ENCODE data around the gene KANSL2. TPM values are rescaled to one million over a fixed set of nuclear protein-coding genes. Genes with fewer than 3 reads are reported as not detected.

The KANSL2 gene
- total RNA-seq, 1 experiment from 2014 or later, result 48.1 TPM

DNA sequence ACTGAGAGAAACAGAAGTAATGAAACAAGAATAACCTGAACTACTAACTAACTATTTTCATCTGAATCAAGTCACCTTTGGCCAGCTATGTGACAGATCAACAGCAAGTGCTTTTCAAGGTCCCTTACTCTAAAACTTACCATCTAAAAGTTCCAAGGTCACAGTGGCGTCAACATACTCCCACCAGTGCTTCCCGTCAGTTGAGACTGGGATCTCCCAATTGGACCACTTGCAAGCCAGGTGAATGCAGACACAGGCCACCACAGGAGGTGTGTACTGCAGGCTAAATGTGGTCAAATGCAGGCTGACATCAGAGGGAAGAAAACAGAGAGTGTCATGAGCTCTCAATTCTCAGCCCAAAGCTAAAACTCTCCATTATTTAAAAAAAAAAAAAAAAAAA lies 13.8 kb upstream of the KANSL2 start (continued):
- TF ChIP-seq, protein P1, sequence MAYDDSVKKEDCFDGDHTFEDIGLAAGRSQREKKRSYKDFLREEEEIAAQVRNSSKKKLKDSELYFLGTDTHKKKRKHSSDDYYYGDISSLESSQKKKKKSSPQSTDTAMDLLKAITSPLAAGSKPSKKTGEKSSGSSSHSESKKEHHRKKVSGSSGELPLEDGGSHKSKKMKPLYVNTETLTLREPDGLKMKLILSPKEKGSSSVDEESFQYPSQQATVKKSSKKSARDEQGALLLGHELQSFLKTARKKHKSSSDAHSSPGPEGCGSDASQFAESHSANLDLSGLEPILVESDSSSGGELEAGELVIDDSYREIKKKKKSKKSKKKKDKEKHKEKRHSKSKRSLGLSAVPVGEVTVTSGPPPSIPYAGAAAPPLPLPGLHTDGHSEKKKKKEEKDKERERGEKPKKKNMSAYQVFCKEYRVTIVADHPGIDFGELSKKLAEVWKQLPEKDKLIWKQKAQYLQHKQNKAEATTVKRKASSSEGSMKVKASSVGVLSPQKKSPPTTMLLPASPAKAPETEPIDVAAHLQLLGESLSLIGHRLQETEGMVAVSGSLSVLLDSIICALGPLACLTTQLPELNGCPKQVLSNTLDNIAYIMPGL (CRISPR knock-in tag; IDR thresholded peaks at IDR 0.05), result no peak
- TF ChIP-seq PREB (CRISPR knock-in tag; IDR thresholded peaks at IDR 0.05; ENCODE audit: borderline replicate concordance) (no peak), ETV6 (CRISPR knock-in tag; IDR thresholded peaks at IDR 0.05) (no peak), RORB (CRISPR knock-in tag; IDR thresholded peaks at IDR 0.05) (no peak)

DNA sequence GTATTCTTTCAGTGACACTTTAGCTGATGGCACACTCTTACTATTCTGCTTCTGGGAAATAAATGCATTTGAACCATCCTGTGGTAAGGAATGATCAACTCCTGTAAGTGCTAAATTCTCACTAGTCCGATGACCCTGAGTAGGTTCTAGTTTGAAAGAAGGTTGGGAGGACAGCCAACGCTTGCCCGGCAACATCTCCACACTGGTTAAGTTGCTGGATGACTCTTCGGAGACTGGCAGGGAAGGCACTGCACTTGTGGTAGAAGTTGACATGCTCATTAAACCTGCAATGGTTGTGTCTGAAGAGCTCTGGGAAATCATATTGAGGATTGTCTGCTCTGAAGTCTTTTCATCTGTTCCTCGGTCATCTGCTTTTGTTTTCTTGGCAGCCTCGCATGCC lies 12.0 kb upstream of the KANSL2 start:
- TF ChIP-seq ATF1 (CRISPR knock-in tag; IDR thresholded peaks at IDR 0.05), result no peak
- TF ChIP-seq USF1 (CRISPR knock-in tag; IDR thresholded peaks at IDR 0.05), result no peak
- TF ChIP-seq, protein P2, sequence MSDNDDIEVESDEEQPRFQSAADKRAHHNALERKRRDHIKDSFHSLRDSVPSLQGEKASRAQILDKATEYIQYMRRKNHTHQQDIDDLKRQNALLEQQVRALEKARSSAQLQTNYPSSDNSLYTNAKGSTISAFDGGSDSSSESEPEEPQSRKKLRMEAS (CRISPR knock-in tag; IDR thresholded peaks at IDR 0.05), result no peak
- TF ChIP-seq, protein P3, sequence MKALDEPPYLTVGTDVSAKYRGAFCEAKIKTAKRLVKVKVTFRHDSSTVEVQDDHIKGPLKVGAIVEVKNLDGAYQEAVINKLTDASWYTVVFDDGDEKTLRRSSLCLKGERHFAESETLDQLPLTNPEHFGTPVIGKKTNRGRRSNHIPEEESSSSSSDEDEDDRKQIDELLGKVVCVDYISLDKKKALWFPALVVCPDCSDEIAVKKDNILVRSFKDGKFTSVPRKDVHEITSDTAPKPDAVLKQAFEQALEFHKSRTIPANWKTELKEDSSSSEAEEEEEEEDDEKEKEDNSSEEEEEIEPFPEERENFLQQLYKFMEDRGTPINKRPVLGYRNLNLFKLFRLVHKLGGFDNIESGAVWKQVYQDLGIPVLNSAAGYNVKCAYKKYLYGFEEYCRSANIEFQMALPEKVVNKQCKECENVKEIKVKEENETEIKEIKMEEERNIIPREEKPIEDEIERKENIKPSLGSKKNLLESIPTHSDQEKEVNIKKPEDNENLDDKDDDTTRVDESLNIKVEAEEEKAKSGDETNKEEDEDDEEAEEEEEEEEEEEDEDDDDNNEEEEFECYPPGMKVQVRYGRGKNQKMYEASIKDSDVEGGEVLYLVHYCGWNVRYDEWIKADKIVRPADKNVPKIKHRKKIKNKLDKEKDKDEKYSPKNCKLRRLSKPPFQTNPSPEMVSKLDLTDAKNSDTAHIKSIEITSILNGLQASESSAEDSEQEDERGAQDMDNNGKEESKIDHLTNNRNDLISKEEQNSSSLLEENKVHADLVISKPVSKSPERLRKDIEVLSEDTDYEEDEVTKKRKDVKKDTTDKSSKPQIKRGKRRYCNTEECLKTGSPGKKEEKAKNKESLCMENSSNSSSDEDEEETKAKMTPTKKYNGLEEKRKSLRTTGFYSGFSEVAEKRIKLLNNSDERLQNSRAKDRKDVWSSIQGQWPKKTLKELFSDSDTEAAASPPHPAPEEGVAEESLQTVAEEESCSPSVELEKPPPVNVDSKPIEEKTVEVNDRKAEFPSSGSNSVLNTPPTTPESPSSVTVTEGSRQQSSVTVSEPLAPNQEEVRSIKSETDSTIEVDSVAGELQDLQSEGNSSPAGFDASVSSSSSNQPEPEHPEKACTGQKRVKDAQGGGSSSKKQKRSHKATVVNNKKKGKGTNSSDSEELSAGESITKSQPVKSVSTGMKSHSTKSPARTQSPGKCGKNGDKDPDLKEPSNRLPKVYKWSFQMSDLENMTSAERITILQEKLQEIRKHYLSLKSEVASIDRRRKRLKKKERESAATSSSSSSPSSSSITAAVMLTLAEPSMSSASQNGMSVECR (CRISPR knock-in tag; IDR thresholded peaks at IDR 0.05; ENCODE audit: borderline replicate concordance), result no peak
- no peak for TF ChIP-seq ETV6 (CRISPR knock-in tag; IDR thresholded peaks at IDR 0.05)
- no peak for TF ChIP-seq MLX (CRISPR knock-in tag; IDR thresholded peaks at IDR 0.05)
- TF ChIP-seq, protein P4, sequence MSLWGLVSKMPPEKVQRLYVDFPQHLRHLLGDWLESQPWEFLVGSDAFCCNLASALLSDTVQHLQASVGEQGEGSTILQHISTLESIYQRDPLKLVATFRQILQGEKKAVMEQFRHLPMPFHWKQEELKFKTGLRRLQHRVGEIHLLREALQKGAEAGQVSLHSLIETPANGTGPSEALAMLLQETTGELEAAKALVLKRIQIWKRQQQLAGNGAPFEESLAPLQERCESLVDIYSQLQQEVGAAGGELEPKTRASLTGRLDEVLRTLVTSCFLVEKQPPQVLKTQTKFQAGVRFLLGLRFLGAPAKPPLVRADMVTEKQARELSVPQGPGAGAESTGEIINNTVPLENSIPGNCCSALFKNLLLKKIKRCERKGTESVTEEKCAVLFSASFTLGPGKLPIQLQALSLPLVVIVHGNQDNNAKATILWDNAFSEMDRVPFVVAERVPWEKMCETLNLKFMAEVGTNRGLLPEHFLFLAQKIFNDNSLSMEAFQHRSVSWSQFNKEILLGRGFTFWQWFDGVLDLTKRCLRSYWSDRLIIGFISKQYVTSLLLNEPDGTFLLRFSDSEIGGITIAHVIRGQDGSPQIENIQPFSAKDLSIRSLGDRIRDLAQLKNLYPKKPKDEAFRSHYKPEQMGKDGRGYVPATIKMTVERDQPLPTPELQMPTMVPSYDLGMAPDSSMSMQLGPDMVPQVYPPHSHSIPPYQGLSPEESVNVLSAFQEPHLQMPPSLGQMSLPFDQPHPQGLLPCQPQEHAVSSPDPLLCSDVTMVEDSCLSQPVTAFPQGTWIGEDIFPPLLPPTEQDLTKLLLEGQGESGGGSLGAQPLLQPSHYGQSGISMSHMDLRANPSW (CRISPR knock-in tag; conservative IDR thresholded peaks at IDR 0.05; ENCODE audit: low read depth), result no peak
- TF ChIP-seq, protein P5, sequence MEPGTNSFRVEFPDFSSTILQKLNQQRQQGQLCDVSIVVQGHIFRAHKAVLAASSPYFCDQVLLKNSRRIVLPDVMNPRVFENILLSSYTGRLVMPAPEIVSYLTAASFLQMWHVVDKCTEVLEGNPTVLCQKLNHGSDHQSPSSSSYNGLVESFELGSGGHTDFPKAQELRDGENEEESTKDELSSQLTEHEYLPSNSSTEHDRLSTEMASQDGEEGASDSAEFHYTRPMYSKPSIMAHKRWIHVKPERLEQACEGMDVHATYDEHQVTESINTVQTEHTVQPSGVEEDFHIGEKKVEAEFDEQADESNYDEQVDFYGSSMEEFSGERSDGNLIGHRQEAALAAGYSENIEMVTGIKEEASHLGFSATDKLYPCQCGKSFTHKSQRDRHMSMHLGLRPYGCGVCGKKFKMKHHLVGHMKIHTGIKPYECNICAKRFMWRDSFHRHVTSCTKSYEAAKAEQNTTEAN (CRISPR knock-in tag; IDR thresholded peaks at IDR 0.05), result no peak
- TF ChIP-seq IRF1 (CRISPR knock-in tag; IDR thresholded peaks at IDR 0.05), result no peak
- no peak for TF ChIP-seq FOXJ3 (CRISPR knock-in tag; IDR thresholded peaks at IDR 0.05; ENCODE audit: borderline replicate concordance)
- peaks cover 59% of the 10 kb centered on the region for H3K36me3 Mint-ChIP-seq
- no peaks in the 10 kb centered on the region for H3K27me3 Mint-ChIP-seq (ENCODE audit: low read depth)
- no peaks in the 10 kb centered on the region for H3K9me3 Mint-ChIP-seq
- H3K4me3 Mint-ChIP-seq, result no peak overlapping the region
- ChIA-PET CTCF (no interaction called here), POLR2A (interaction anchor here (0.5 kb wide), 1 partner anchor 28 kb away, joined by 4 read pairs; no protein-coding TSS in a partner anchor)
- DNase-seq (ENCODE audit: low spot score) (no peak), ATAC-seq (no peak)
- H3K27ac Mint-ChIP-seq, result no peak overlapping the region
- no peaks in the 10 kb centered on the region for H3K4me1 Mint-ChIP-seq

Measured in WTC11 (cell line).